Fibroblast of lung (primary cell): ENCODE results near the gene KAT2B. TPM values are rescaled to one million over a fixed set of nuclear protein-coding genes. Genes with fewer than 3 reads are reported as not detected.
"Not testable (repeated sequence)": the region's sequence is repeated elsewhere in the genome, so short reads cannot be mapped to it uniquely, and the experiment has no call there.

Experiments used
- DNase-seq, 2 donors: peaks; one replicate each; pipeline versions ENCODE4 v3.0.0 to v3.0.0-alpha.2; 2010; ENCODE audit warnings: low read depth in 2 of 2
- H2AFZ ChIP-seq: 2 replicates; pipeline ENCODE4 v1.5.1; 2012; ENCODE audit warnings: low read length, control low read depth, inconsistent platforms
- H3K27ac ChIP-seq: 2 replicates; pipeline ENCODE4 v1.5.1; 2011; ENCODE audit warnings: low read length, control low read depth; ENCODE audit not compliant: insufficient read depth
- H3K27me3 ChIP-seq: 2 replicates; pipeline ENCODE4 v1.5.1; 2011; ENCODE audit warnings: mild to moderate bottlenecking, low read length; ENCODE audit not compliant: control insufficient read depth, insufficient read depth
- H3K36me3 ChIP-seq: 2 replicates; pipeline ENCODE4 v1.5.1; 2011; ENCODE audit warnings: low read length; ENCODE audit not compliant: control insufficient read depth, insufficient read depth
- H3K4me1 ChIP-seq: 2 replicates; pipeline ENCODE4 v1.5.1; 2011; ENCODE audit warnings: low read length; ENCODE audit not compliant: control insufficient read depth, insufficient read depth; ENCODE audit errors: extremely low read depth
- H3K4me2 ChIP-seq: 2 replicates; pipeline ENCODE4 v1.5.1; 2011; ENCODE audit warnings: low read length, control low read depth; ENCODE audit not compliant: insufficient read depth; ENCODE audit errors: extremely low read depth
- H3K4me3 ChIP-seq, 4 experiments: fragments of 200-600 bp in 1 of 4; sonication (generic) in 1 of 4; replicated peaks in 1 of 4; 2 replicates each; pipeline ENCODE4 v1.5.1; 2011 to 2016; ENCODE audit warnings: low read length in 4 of 4, low read depth in 3 of 4, mild to moderate bottlenecking in 3 of 4, control low read depth in 2 of 4, inconsistent platforms in 1 of 4, mixed read lengths in 1 of 4; ENCODE audit not compliant: insufficient read depth in 1 of 4; ENCODE audit errors: control extremely low read depth in 1 of 4
- H3K79me2 ChIP-seq: 2 replicates; pipeline ENCODE4 v1.5.1; 2012; ENCODE audit warnings: mild to moderate bottlenecking, low read length, inconsistent platforms; ENCODE audit not compliant: control insufficient read depth, insufficient read depth
- H3K9ac ChIP-seq: 2 replicates; pipeline ENCODE4 v1.5.1; 2011; ENCODE audit warnings: mild to moderate bottlenecking, low read length, control low read depth; ENCODE audit not compliant: insufficient read depth
- H3K9me3 ChIP-seq: 2 replicates; pipeline ENCODE4 v1.5.1; 2012; ENCODE audit warnings: low read depth, low read length; ENCODE audit not compliant: control insufficient read depth, insufficient read depth
- H4K20me1 ChIP-seq: 2 replicates; pipeline ENCODE4 v1.5.1; 2011; ENCODE audit warnings: low read length; ENCODE audit not compliant: control insufficient read depth, insufficient read depth; ENCODE audit errors: extremely low read depth
- EZH2 ChIP-seq: IDR thresholded peaks from 2 replicates; pipeline ENCODE4 v1.5.1; 2012; ENCODE audit warnings: low read length, control low read depth, mild to moderate bottlenecking; ENCODE audit errors: missing control alignments
- polyA plus RNA-seq, 2 donors: library from polyadenylated mRNA; depleted of rRNA in 1 of 2; stranded (reverse) in 1 of 2; unstranded in 1 of 2; fragments of >200 nt; gene quantifications; 2 replicates each; pipeline ENCODE4 v1.2.1, GENCODE V29; 2011 to 2012; ENCODE audit warnings: missing spikeins in 1 of 2
- total RNA-seq: library from RNA; depleted of rRNA; stranded (reverse); fragments of >200 nt; gene quantifications from 2 replicates; pipeline ENCODE4 v1.2.1, GENCODE V29; 2014
- TF ChIP-seq, protein P1 (sequence below), 2 donors: IDR thresholded peaks in 1 of 2; conservative IDR thresholded peaks in 1 of 2; 1 replicate in 1 of 2; 2 replicates in 1 of 2; pipeline ENCODE4 v1.5.1; 2011 to 2012; ENCODE audit warnings: low read length in 2 of 2, control low read depth in 1 of 2, inconsistent platforms in 1 of 2, low read depth in 1 of 2, mild to moderate bottlenecking in 1 of 2

Gene KAT2B
- total and polyA plus RNA-seq, 2 donors (not counting 1 experiment from before 2014, with no cell fraction given): 9.1 to 14.7 TPM

- Histone ChIP-seq H3K36me3 (no peaks in the 10 kb centered on the region), H3K9ac (no peak within 1 kb of the TSS), H4K20me1 (no peaks in the 10 kb centered on the region), H3K4me1 (no peaks in the 10 kb centered on the region), H3K4me2 (no peak within 1 kb of the TSS), H3K4me3 (no peak within 1 kb of the TSS), H3K27me3 (no peaks in the 10 kb centered on the region), H2AFZ (no peak within 1 kb of the TSS), H3K27ac (no peak within 1 kb of the TSS), H3K79me2 (no peaks in the 10 kb centered on the region), H3K9me3 (no peaks in the 10 kb centered on the region)
- no peak for DNase-seq
- TF ChIP-seq EZH2: no peak
- TF ChIP-seq, protein P1, sequence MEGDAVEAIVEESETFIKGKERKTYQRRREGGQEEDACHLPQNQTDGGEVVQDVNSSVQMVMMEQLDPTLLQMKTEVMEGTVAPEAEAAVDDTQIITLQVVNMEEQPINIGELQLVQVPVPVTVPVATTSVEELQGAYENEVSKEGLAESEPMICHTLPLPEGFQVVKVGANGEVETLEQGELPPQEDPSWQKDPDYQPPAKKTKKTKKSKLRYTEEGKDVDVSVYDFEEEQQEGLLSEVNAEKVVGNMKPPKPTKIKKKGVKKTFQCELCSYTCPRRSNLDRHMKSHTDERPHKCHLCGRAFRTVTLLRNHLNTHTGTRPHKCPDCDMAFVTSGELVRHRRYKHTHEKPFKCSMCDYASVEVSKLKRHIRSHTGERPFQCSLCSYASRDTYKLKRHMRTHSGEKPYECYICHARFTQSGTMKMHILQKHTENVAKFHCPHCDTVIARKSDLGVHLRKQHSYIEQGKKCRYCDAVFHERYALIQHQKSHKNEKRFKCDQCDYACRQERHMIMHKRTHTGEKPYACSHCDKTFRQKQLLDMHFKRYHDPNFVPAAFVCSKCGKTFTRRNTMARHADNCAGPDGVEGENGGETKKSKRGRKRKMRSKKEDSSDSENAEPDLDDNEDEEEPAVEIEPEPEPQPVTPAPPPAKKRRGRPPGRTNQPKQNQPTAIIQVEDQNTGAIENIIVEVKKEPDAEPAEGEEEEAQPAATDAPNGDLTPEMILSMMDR (conservative IDR thresholded peaks at IDR 0.05 in 1 of 2, IDR thresholded peaks at IDR 0.05 in 1 of 2; ENCODE audit: low read depth in 1 of 2, low read length in 2 of 2): no peak
Observed at GRCh38 chr3:20012164-20012563, 28.1 kb upstream of the KAT2B start, which contains the start of gene PP2D1. Gene PP2D1 (minus strand): TSS chr3:20012264. CDS start chr3:20012072, 192 bp downstream.

- DNase-seq: no peak
- Histone ChIP-seq H3K27ac (no peak overlapping the region), H2AFZ (no peak overlapping the region), H3K27me3 (no peaks in the 10 kb centered on the region), H3K79me2 (no peaks in the 10 kb centered on the region), H3K9me3 (no peaks in the 10 kb centered on the region), H3K36me3 (no peaks in the 10 kb centered on the region), H3K4me3 (no peak overlapping the region), H3K9ac (no peak overlapping the region), H4K20me1 (no peaks in the 10 kb centered on the region), H3K4me1 (no peaks in the 10 kb centered on the region), H3K4me2 (no peak overlapping the region)
- TF ChIP-seq EZH2: no peak
- TF ChIP-seq, protein P1 (conservative IDR thresholded peaks at IDR 0.05 in 1 of 2, IDR thresholded peaks at IDR 0.05 in 1 of 2; ENCODE audit: low read depth in 1 of 2, low read length in 2 of 2): no peak
Observed at GRCh38 chr3:20013396-20013795, 26.9 kb upstream of the KAT2B start.

GRCh38 chr3:20015525-20015924 is 24.7 kb upstream of the KAT2B start:
- Histone ChIP-seq H3K4me3 (no peak overlapping the region), H3K27me3 (no peaks in the 10 kb centered on the region), H3K79me2 (no peaks in the 10 kb centered on the region), H3K4me1 (no peaks in the 10 kb centered on the region), H4K20me1 (no peaks in the 10 kb centered on the region), H3K27ac (no peak overlapping the region), H3K9me3 (no peaks in the 10 kb centered on the region), H3K9ac (no peak overlapping the region), H3K36me3 (no peaks in the 10 kb centered on the region), H2AFZ (no peak overlapping the region), H3K4me2 (no peak overlapping the region)
- no peak for TF ChIP-seq EZH2
- TF ChIP-seq, protein P1 (conservative IDR thresholded peaks at IDR 0.05 in 1 of 2, IDR thresholded peaks at IDR 0.05 in 1 of 2; ENCODE audit: low read depth in 1 of 2, low read length in 2 of 2): no peak
- DNase-seq: no peak

DNA sequence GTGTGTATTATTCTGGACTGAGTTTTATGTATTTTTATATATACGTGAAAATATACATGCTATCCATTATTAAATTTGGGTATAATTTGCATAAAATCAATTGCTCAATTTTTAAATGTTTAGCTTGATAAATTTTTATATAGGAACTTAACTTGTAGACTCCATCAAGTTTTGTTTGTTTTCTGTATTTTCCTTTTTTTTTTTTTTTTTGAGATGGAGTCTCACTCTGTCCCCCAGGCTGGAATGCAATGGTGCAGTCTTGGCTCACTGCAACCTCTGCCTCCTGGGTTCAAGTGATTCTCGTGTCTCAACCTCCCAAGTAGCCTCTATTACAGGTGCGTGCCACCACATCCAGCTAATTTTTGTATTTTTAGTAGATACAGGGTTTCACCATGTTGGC is 24.2 kb upstream of the KAT2B start:
- not testable (repeated sequence) for H2AFZ ChIP-seq

More for the DNA sequence above, 24.2 kb upstream of the KAT2B start:
- not testable (repeated sequence) for H3K4me3 ChIP-seq, H3K4me2 ChIP-seq, H4K20me1 ChIP-seq, H3K9me3 ChIP-seq, H3K36me3 ChIP-seq, H3K4me1 ChIP-seq, H3K9ac ChIP-seq, H3K27ac ChIP-seq, H3K79me2 ChIP-seq, DNase-seq, H3K27me3 ChIP-seq
